Measurements from ENCODE around the gene CABLES1. TPM values are rescaled to one million over a fixed set of nuclear protein-coding genes. Genes with fewer than 3 reads are reported as not detected.

The CABLES1 gene
- total RNA-seq, 1 experiment from 2014 or later = 66.4 TPM

- no peak overlapping the region for H3K27ac ChIP-seq (ENCODE audit: low read length)
- no peak for TF ChIP-seq POLR2AphosphoS5 (IDR thresholded peaks at IDR 0.05; ENCODE audit: low read depth, low read length)
- TF ChIP-seq, protein P1, sequence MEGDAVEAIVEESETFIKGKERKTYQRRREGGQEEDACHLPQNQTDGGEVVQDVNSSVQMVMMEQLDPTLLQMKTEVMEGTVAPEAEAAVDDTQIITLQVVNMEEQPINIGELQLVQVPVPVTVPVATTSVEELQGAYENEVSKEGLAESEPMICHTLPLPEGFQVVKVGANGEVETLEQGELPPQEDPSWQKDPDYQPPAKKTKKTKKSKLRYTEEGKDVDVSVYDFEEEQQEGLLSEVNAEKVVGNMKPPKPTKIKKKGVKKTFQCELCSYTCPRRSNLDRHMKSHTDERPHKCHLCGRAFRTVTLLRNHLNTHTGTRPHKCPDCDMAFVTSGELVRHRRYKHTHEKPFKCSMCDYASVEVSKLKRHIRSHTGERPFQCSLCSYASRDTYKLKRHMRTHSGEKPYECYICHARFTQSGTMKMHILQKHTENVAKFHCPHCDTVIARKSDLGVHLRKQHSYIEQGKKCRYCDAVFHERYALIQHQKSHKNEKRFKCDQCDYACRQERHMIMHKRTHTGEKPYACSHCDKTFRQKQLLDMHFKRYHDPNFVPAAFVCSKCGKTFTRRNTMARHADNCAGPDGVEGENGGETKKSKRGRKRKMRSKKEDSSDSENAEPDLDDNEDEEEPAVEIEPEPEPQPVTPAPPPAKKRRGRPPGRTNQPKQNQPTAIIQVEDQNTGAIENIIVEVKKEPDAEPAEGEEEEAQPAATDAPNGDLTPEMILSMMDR (IDR thresholded peaks at IDR 0.05) = no peak
- no peak for TF ChIP-seq REST (IDR thresholded peaks at IDR 0.05; ENCODE audit: insufficient read depth in 1 of 2, low read depth in 2 of 2, low read length in 1 of 2)
- no peak for TF ChIP-seq TCF7L2 (IDR thresholded peaks at IDR 0.05; ENCODE audit: low read depth, low read length)
- no peak for TF ChIP-seq SIN3A (IDR thresholded peaks at IDR 0.05; ENCODE audit: borderline replicate concordance, insufficient read depth, low read depth, low read length)
- CTCF ChIA-PET = no interaction called here
- DNase-seq (ENCODE audit: low read depth, low spot score) = no peak
- no peaks in the 10 kb centered on the region for H3K9me3 ChIP-seq (ENCODE audit: control insufficient read depth, insufficient read depth, low read depth, low read length)
- no peak for ATAC-seq
- in situ Hi-C loops (cut with HindIII; ENCODE audit: low pct_unique_long_range_greater_than_20kb, low sequenced_read_pairs) = no loop called here
- intact Hi-C loops (cut with micrococcal nuclease; ENCODE audit: unreplicated experiment) = no loop called here
- BruUV-seq (replicated peaks) = no TSS peak
- no peak overlapping the region for H3K4me3 ChIP-seq (ENCODE audit: low read depth in 2 of 2, low read length in 2 of 2)
- H3K36me3 ChIP-seq (ENCODE audit: control insufficient read depth, insufficient read depth, low read length) = no peaks in the 10 kb centered on the region
- no peaks in the 10 kb centered on the region for H3K4me1 ChIP-seq (ENCODE audit: control insufficient read depth, insufficient read depth, low read length)
- H3K27me3 ChIP-seq (ENCODE audit: control insufficient read depth, insufficient read depth, low read length) = no peaks in the 10 kb centered on the region
- POLR2A ChIA-PET = no interaction called here
Measured at GRCh38 chr18:23210526-23210925, 75.2 kb downstream of the CABLES1 start.

DNA sequence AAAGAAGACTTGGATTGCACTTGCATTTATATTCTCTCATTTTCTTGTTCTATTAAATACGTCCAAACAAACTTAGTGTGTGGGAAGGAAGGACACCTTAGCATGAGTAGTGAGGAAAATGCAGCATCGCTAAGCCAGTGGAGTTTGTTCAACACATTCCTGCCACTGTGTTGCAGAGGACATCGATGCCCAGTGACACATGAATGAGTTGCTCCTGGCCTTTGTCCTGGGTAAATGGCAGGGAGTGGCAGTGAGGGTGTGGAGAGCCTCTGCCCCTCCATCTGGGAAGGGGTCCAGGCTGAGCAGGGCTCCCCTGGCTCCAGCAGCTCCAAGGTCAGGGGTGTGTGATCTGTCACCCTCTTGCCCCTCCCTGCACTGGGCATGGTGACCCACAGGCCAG, 75.9 kb downstream of the CABLES1 start:
- H3K4me3 ChIP-seq (ENCODE audit: low read depth in 2 of 2, low read length in 2 of 2) = no peak overlapping the region
- POLR2A ChIA-PET = no interaction called here
- H3K27me3 ChIP-seq (ENCODE audit: control insufficient read depth, insufficient read depth, low read length) = no peaks in the 10 kb centered on the region
- BruUV-seq (replicated peaks) = no TSS peak
- in situ Hi-C loops (cut with HindIII; ENCODE audit: low pct_unique_long_range_greater_than_20kb, low sequenced_read_pairs) (no loop called here), intact Hi-C loops (cut with micrococcal nuclease; ENCODE audit: unreplicated experiment) (no loop called here)
- no peak for TF ChIP-seq REST (IDR thresholded peaks at IDR 0.05; ENCODE audit: insufficient read depth in 1 of 2, low read depth in 2 of 2, low read length in 1 of 2)
- TF ChIP-seq, protein P1 (IDR thresholded peaks at IDR 0.05) = no peak
- TF ChIP-seq TCF7L2 (IDR thresholded peaks at IDR 0.05; ENCODE audit: low read depth, low read length) = no peak
- no peak for TF ChIP-seq SIN3A (IDR thresholded peaks at IDR 0.05; ENCODE audit: borderline replicate concordance, insufficient read depth, low read depth, low read length)
- TF ChIP-seq POLR2AphosphoS5 (IDR thresholded peaks at IDR 0.05; ENCODE audit: low read depth, low read length) = no peak
- H3K27ac ChIP-seq (ENCODE audit: low read length) = no peak overlapping the region
- H3K9me3 ChIP-seq (ENCODE audit: control insufficient read depth, insufficient read depth, low read depth, low read length) = no peaks in the 10 kb centered on the region
- CTCF ChIA-PET = no interaction called here
- no peak for ATAC-seq
- no peaks in the 10 kb centered on the region for H3K36me3 ChIP-seq (ENCODE audit: control insufficient read depth, insufficient read depth, low read length)
- H3K4me1 ChIP-seq (ENCODE audit: control insufficient read depth, insufficient read depth, low read length) = no peaks in the 10 kb centered on the region
- no peak for DNase-seq (ENCODE audit: low read depth, low spot score)

Measured in Panc1 (cell line).